UCSD-AML1 (cell line): ENCODE measurements around the gene PDE4B.

ENCODE experiments used
- DNase-seq: peaks from one replicate; lab custom pipeline; 2025; ENCODE audit not compliant: unreplicated experiment; lab: John Stamatoyannopoulos, UW

The PDE4B gene

GRCh38 chr1:66374148-66374547, 581.5 kb downstream of the PDE4B start:
- DNase-seq, result no peak

GRCh38 chr1:66374561-66375111, 581.9 kb downstream of the PDE4B start:
- DNase-seq, result no peak

- no peak for DNase-seq
These were observed 582.4 kb downstream of the PDE4B start for GRCh38 chr1:66375125-66375524.

GRCh38 chr1:66380452-66381212, 587.9 kb downstream of the PDE4B start:
- peak; percentile 18 for DNase-seq

GRCh38 chr1:66381621-66382275, 589.1 kb downstream of the PDE4B start:
- no peak for DNase-seq

GRCh38 chr1:66383168-66383567, 590.5 kb downstream of the PDE4B start:
- DNase-seq, result no peak

GRCh38 chr1:66383611-66384010, 590.9 kb downstream of the PDE4B start:
- no peak for DNase-seq

GRCh38 chr1:66384258-66384921, 591.7 kb downstream of the PDE4B start:
- DNase-seq, result no peak

GRCh38 chr1:66386712-66387111, 594.0 kb downstream of the PDE4B start:
- no peak for DNase-seq

GRCh38 chr1:66388913-66389312, 596.2 kb downstream of the PDE4B start:
- DNase-seq, result no peak

- peak; percentile 46 for DNase-seq
These were observed 601.0 kb downstream of the PDE4B start for GRCh38 chr1:66393586-66394287.

GRCh38 chr1:66394603-66395002, 601.9 kb downstream of the PDE4B start:
- no peak for DNase-seq

GRCh38 chr1:66395202-66396061, 602.7 kb downstream of the PDE4B start:
- DNase-seq, result no peak

- DNase-seq, result no peak
These were observed 603.7 kb downstream of the PDE4B start for GRCh38 chr1:66396212-66396890.

GRCh38 chr1:66397192-66397591, 604.5 kb downstream of the PDE4B start:
- DNase-seq, result no peak

GRCh38 chr1:66399888-66400529, 607.3 kb downstream of the PDE4B start:
- DNase-seq, result no peak

- DNase-seq, result no peak
These were observed 608.0 kb downstream of the PDE4B start for GRCh38 chr1:66400660-66401059.

- no peak for DNase-seq
These were observed 608.5 kb downstream of the PDE4B start for GRCh38 chr1:66401244-66401643.

GRCh38 chr1:66402194-66402593, 609.5 kb downstream of the PDE4B start:
- DNase-seq, result peak; percentile 15
